HG02588 (cell line): ENCODE results near the gene CD209.

Experiments used
- ATAC-seq: cut with Tn5 transposase; IDR thresholded peaks from one replicate; pipeline ENCODE4 v1.9.1; 2021; ENCODE audit warnings: mild to moderate bottlenecking, moderate library complexity; ENCODE audit not compliant: unreplicated experiment

CD209 gene

DNA sequence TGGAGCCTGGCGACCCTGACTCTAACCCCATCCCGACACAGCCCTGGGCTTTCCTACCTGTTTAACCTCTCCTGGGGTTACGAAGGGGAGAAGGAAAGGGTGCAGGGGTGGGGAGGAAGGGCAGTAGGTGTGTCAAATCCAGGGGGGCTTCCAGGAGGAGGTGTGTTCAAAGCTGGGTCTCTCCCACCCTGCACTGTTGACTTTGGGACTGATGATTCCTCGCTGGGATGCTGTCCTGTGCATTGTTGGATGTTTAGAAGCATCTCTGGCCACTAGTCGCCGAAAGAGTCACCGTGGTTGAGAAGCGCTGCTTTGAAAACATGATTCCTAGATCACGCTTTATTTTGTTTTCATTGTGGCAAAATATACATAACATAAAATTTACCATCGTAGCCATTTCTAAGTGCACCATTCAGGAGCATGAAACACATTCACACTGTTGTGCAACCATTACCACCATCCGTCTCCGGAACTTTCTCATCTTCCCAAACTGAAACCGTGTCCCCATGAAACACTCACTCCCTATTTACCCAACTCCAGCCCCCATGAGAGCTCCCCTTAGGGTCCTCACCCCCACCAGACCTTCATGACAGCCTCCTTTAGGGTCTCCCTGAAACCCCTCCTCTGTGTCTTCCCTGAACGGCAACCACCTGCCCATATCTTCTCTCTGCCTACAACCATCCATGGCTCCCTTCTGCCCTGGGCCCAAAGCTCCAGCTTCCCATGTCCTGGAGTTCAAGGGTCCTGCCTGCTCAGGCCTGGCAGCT lies 41.0 kb downstream of the CD209 start:
- no peak for ATAC-seq

DNA sequence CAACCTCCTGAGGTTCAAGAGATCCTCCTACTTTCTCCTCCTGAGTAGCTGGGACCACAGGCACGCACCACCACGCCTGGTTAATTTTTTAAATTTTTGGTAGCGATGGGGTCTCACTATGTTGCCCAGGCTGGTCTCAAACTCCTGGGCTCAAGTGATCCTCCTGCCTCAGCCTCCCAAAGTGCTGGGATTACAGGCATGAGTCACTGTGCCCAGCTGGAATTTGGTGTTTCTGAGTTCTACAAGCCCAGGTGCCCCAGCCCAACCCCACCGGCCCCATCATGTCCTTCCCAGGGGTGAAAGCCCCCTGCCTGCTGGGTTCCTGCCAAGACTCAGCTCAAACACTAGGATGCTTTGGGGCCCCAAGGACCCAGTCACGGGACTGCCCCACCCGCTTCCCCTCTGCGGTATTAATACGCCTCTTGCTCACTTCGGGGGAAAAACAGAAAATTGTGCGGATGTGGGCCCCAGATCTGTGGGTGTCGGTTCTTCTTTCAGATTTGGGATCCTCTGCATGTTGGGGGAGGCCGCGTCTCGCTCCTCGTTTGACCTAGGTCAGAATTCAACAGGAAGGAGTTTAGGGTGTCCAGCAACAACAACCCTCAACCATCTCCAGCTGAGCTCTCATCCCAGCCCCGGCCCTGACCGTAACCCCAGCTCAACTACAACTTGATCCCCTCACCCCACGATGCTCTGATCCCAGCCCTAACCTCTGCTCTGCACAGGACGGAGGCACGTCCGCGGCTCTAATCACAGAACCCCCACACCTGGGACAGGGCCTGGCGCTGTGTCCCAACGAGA lies 41.7 kb downstream of the CD209 start:
- no peak for ATAC-seq

DNA sequence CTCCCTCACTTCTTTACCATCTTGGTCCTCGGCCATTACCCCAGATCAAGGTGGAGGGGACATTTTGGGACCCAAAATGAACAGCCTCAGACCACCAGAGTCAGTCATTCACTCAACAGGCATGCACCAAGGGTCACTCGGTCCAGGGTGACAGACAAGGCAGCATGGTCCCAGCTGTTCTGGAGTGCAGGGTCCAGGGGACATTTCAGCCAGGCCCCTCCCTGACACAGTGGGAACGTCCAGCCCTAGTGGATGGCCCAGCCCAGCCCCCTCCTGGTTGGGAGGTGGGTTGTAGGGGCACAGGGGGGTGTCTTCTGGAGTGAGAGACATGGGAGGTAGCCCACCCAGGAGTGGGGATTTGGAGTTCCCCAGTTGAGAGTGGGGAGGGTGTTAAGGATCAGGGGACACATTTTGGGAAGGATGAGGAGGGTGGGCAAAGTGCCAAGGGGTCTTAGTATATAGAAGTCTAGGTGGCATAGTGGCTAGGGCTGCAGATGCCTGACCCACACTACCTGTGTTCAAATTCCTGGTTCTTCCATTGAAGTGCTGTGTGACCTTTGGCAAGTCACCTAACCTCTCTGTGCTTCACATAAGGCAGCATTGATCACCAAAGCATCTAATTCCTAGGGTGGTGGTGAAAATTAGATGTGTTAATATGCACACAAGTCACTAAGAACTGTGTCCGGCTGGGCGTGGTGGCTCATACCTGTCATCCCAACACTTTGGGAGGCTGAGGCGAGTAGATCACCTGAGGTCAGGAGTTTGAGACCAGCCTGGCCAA lies 42.9 kb downstream of the CD209 start:
- no peak for ATAC-seq

DNA sequence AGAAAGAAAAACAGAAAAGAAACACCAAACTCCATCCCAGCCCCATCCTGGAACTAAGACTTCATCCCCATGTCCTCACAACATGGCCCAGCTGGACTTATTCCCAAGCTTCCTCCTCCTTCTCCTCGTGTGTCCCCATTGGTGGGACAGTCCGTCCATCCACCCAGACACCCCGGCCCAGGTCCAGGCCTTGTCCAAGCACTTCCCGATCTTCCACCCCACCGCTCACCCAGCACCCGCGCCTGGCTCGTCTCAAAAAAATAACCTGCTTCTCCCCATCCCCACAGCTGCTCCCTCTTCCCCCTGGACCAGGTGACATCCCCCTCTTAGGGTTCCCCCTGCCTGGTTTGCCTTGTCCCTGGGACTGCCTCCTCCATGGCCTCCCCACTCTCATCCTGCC lies 44.0 kb downstream of the CD209 start:
- no peak for ATAC-seq

DNA sequence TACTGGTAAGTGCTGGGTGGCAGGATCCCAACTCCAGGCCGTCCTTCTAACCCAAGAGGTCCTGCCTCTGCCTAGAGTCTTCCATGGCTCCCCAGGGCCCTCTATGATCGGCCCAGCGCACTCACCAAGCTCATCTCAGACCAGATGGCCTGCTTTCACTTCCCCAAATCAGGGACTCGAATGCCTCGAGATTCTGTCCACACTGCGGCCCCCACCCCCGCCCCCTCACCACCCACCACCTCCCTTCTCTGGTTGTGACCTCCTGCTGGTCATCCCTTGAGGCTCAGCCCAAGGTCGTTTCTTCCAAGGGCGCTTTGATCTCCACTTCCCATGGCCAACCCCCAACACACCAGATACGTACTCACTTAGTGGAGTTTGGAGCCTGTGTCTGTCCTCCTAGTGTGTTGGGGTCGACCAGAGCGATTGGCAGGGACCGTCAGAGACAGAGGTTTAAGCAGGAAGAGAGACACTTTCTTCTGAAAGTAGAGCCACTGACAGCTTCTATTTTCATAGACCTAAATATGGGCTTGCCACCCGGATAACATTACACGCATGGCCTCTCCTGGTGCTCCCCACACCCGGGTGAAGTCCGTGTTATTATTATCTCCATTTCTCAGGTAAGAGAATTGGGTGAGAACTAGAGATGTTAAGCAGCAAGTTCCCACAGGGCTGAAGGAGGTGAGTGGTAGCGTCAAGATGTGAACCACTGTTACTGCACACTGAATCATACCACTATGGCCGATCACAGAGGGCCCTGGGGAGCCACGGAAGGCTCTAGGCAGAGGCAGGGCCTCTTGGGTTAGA lies 45.5 kb downstream of the CD209 start, which contains the start of gene FCER2:
TSS of gene FCER2 (minus strand) at position 478 of the 804 bp plus-strand sequence. CDS start 2,371 bp downstream, outside the sequence.
- ATAC-seq: peak; percentile 45

DNA sequence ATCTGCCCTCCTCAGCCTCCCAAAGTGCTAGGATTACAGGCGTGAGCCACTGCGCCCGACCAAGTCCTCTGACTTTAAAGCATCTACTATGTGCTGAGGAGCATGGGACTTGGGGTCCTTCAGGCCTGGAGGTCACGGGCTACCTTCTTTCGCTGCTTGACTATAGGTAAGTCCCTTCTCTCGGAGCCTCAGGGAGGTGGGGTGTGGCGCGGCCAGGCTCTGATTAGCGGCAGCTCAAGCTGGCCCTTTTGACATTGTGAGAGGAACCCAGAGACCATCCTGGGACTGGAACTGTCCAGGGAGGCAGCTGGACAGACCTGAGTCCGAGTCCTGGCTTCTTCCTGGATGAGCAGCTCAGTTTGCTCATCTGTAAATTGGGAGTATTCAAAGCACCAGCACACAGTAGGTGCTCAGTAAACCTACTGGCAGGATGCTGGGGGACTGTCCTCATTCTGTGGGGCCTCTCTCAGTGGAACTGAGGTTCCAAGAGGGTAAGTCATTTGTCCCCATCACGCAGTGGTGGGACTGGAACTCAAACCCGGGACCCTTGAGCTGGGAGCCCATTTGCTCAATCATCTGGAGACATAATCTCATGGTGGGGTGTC lies 46.2 kb downstream of the CD209 start:
- no peak for ATAC-seq

DNA sequence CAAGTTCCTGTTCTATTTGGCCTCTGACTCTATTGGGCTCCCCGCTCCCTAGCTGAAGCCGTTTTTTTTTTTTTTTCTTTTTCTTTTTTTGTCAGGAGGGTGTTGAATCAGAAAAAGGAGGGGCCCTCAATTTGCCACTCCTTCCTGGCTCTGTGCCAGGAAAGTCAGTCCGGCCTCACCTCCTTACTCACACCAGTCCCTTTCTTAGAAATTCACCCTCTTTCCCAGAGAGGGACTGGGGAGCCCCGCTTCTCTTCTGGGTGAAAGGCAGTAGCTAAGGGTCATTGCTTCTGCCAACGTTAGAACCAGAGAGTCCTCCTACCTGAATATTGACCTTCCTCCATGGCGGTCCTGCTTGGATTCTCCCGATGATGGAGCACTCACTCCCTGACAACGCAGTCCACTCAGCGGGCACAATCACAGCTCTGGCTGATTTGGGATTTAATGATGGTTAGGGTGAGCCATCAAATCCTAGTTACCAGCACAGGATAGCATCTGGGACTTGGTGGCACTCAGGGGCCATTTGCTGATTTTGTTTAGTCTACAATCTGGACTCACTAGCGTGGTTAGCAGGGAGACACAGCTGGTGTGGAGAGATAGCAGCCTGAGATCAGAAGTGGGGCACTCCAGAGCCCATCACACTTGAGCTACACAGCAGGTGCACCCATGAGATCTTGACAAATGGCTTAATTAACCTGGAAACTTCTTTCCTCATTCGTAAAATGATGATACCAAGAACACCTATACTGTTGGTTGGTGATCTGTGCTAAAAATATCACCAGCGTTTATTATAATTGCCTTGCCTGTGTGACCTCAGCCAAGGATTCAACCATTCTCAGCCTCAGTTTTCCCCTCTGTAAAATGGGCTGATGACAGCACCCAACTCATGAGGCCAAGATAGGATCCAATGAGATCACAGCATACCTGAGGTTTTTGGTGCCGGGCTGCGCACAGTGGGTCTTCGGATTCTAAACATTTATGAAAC lies 47.6 kb downstream of the CD209 start:
- no peak for ATAC-seq

DNA sequence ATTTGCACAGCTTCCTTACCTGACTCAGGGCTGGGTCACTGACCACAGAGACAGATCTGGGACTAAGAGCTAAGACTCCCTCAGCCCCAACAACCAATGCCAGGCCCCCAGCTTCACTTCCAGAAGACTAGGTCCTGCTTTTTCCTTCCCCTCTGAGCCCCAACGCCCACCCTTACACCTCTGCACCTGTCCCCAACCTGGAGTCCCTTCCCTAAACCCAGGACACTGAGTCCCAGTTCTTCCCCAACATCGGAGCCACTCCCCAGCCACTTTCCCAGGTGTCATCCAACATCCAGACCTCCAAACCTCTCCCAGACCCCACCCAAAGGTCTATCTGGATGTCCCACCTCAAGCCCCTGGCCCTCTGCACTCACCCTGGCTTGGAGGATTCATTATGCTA lies 48.3 kb downstream of the CD209 start:
- no peak for ATAC-seq

DNA sequence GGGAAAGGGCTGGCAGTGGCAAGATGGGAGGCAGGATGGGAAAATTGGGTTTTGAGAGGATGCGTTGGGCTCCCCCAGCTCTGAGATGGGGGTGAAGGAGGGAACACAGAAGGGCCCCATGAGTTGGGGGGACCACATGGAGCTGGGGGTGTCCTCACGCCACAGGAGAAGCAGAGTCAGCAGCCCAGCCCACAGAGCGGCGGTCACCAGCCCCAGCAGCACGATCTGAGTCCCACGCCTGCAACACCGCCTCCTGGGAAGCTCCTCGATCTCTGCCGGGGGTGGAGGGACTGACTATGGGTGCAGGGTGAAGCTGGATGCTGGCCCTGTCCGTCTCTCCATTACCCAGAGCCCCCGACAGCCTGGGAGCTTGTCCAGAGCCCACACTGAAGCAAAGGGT lies 48.8 kb downstream of the CD209 start:
- ATAC-seq: no peak

DNA sequence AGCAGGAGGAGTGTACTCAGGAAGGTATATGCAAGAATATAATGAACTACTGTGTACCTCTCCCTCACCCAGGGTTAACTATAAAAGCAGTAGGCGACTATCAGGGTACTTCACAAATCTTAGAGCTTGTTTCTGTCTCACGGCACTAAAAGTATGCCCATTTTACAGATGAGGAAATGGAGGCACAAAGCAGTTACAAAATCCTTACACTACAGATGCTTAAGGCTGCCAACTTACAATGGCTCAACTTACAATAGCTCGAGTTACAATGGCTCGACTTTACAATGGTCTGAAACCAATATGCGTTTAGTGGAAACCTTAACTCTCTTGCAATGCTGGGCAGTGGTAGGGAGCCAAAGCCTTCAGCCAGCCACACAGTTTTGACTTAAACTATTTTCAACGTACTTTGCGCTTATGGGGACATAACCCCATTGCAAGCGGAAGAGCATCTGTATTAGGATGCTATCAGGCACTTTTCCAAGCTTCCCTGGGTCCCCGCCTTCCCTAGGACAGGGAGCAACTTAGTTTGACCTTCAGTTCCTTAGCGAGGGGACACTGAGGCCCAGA lies 49.5 kb downstream of the CD209 start:
- no peak for ATAC-seq

DNA sequence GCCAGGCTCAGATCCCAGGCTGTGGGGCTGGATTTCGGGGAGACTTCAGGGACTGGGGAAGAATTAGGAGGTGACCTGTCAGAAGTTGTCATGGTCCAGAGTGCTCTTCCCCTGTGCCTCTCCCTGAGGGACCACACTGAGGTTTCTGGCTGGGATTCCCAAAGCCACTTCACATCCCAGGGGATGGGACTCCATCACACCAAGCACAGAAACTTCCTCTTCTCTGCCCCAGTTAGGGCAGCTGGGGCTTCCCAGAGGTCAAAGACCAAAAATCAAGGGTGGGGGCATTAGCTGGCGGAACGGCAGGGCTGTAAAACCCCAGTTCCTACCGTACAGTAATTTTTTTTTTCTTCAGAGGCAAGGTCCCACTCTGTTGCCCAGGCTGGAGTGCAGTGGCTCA lies 52.8 kb downstream of the CD209 start:
- no peak for ATAC-seq

DNA sequence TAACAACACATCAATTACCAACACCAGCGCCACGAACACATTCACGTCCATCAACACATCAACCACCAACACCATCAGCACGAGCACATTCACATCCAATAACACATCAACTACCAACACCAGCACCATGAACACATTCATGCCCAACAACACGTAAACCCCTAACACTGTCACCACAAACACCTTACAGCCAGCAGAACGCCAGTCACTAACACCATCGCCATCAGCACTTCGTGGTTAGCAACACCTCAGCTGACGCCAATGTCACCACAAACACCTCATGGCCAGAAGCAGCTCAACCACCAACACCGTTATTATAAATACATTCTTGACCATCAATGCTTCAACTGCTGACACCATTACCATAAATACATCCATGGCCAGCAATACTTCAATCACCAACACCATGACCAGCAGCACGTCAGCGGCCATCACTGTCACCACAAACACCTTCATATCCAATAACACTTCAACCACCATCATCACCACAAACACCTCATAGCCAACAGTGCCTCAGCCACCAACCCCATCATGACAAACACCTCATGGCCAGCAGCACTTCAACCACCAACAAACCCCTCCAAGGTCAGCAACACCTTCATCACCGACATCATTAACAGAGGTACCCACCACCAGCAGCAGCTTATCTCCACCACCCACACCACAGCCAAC lies 54.8 kb downstream of the CD209 start:
- ATAC-seq: no peak

DNA sequence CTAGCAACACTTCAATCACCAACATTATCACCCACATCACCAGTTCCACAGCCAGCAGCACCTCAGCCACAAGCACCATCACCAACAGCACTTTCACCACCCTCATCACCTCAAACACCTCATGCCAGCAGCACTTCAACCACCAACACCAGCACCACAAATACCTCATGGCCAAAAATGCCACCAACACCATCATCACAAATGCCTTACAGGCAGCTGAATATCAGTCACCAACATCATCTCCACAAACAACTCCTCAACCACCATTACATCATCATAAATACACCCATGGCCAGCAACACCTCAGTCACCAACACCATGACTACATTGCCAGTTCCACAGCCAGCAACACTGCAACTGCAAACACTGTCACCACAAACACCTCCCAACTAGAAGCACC lies 55.8 kb downstream of the CD209 start:
- no peak for ATAC-seq

DNA sequence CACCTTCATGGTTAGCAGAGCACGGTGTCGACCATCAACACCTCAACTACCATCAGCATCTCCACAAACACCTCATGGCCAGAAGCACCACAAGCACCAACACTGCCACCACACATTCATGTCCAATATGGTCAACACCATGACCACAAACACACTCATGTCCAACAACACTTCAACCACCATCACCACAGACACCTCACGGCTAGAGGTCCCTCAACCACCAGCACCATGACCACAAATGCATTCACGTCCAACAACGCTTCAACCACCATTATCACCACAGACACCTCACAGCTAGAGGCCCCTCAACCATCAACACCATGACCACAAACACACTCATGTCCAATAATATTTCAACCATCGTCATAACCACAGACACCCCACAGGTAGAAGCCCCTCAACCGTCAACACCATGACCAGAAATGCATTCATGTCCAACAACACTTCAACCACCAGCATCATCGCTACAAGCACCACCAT lies 56.5 kb downstream of the CD209 start:
- ATAC-seq: no peak
